Endothelial cell of coronary artery (primary cell): ENCODE measurements around the gene NRGN. TPM values are rescaled to one million over a fixed set of nuclear protein-coding genes. Genes with fewer than 3 reads are reported as not detected.

Experiments used
- total RNA-seq: library from RNA; depleted of rRNA; stranded (reverse); fragments of >200 nt; gene quantifications from 2 replicates; pipeline ENCODE4 v1.2.3, GENCODE V29; 2014

The NRGN gene
- 1.3 and 1.6 TPM in 2 replicates for total RNA-seq

GRCh38 chr11:124739479-124740276, at the start of gene NRGN:
Gene NRGN, plus strand, starts transcription at chr11:124739942. Its CDS starts 143 bp downstream, at chr11:124740085.

DNA sequence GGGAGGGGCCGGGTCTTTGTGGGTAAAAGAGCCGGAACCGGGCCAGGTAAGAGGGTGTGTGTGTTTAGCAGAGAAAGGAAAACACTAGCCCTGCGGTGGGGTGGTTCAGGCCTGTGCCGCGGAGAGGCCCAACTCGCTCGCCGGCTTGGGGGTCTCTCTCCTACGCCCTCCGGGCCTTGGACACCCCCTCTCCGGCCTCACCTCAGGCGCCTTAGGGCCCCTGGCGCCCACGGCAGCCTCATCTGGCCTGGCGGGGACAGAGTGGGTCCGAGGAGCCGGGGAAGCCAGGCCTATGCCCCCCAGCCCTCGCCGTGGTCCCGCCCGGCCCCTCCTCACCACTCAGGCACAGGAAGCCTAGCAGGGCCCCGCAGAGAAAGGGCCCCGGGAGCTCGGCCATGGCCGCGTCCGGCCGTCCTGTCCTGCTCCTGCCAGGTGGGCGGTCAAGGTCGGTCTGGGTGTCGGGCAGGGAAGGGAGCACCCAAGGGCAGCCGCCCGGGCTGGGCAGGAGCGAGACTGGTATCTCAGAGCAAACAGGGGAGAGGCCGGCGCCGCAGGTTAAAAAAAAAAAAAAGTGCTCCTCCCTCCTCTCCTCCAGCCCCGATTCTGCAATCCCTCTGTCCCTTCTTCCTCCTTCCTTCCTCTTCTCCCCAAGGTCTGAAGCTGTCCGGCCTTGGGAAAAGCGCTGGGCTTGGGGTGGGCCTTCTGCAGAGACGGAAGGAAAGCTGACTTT, 12.2 kb downstream of the NRGN start, which contains the start of gene VSIG2:
TSS of gene VSIG2 (minus strand) at position 515 of the 730 bp plus-strand sequence. CDS start at position 397, 118 bp downstream.

DNA sequence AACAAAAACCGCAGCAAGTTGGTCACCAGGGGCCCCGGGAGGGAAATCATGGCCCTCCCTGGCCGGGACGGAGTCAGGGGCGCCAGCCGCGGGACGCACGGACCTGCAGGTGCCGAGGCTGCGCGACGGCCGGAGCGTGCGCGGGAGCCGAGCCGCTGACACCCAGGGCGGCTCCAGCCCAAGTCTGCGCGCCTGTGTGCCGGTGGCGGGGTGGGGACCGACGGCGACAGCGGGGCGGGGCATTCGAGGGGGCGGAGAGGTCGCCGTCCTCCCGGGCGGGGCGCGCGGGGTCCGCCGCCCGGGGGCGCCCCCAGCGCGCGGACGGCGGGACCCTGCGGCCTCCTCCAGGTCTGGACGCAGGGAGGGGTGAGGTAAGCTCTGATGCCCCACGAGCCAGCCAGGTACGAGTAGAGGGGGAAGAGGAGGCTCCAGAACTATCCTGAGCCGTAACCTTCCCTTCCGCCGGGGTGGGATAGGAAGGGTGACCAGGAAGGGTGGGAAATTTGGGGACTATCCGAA, 22.4 kb downstream of the NRGN start, which contains the start of gene ESAM:
TSS of gene ESAM (minus strand) at position 186 of the 519 bp plus-strand sequence. CDS start at position 50, 136 bp downstream.

Other genes with a start within 250 kb of the NRGN start
- not detected in 2 replicates for gene OR8B12, start 196.3 kb upstream of the NRGN start, total RNA-seq
- gene OR8A1, start 169.9 kb upstream of the NRGN start, total RNA-seq = not detected in 2 replicates
- not detected in 2 replicates for gene PANX3, start 128.5 kb upstream of the NRGN start, total RNA-seq
- gene TBRG1, start 117.1 kb upstream of the NRGN start, total RNA-seq = 10.9 and 16.8 TPM in 2 replicates
- 10.4 and 13.0 TPM in 2 replicates for gene SIAE, start 66.2 kb upstream of the NRGN start, total RNA-seq
- gene SPA17, start 66.0 kb upstream of the NRGN start, total RNA-seq = 5.7 and 7.5 TPM in 2 replicates
- 0.54 and 0.85 TPM in 2 replicates for gene VSIG2, start 12.3 kb downstream of the NRGN start, total RNA-seq
- 70.7 and 78.8 TPM in 2 replicates for gene ESAM, start 22.3 kb downstream of the NRGN start, total RNA-seq
- 7.9 and 13.9 TPM in 2 replicates for gene MSANTD2, start 60.5 kb downstream of the NRGN start, total RNA-seq
- gene ROBO3, start 125.5 kb downstream of the NRGN start, total RNA-seq = 11.6 and 24.9 TPM in 2 replicates
- 151 and 173 TPM in 2 replicates for gene ROBO4, start 157.9 kb downstream of the NRGN start, total RNA-seq
- gene HEPN1, start 179.3 kb downstream of the NRGN start, total RNA-seq = 0.09 TPM in 1 of 2 replicates, not detected in the other
- gene HEPACAM, start 196.1 kb downstream of the NRGN start, total RNA-seq = under 0.01 TPM in 1 of 2 replicates, not detected in the other
- gene CCDC15, start 214.3 kb downstream of the NRGN start, total RNA-seq = 1.0 and 1.6 TPM in 2 replicates